Measurements from ENCODE around the gene DBH.

DNA sequence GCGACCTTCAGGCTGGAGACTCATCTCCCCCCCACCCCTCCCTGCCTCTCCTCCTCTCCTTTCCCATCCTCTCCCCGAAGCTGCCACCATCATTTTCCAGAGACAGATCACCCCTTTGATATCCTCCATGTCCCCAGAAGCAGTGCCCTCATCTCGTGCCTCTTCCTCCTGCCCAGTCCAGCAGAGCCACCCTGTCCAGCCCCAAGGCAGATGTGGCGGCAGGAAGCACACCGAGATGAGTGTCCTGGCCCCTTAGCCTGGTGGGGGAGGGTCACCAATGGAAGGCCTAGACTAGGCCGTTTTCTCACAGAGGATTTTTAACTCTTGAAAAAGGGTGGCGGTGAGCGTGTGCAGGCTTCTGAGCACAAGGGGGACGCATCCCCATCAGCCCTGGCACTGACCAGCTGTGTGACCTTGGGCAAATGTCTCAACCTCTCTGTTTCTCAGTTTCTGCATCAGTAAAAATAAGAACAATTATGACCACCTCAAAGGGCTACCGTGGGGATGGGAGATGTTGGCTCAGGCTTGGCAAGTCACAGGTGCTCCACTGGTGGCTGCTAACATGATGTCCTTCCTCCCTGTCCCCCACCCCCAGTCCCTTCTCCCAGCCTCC, 53.1 kb downstream of the DBH start:
- TF ChIP-seq EZH2phosphoT487 (IDR thresholded peaks at IDR 0.05; ENCODE audit: low read length) = no peak
- TF ChIP-seq, protein P1, sequence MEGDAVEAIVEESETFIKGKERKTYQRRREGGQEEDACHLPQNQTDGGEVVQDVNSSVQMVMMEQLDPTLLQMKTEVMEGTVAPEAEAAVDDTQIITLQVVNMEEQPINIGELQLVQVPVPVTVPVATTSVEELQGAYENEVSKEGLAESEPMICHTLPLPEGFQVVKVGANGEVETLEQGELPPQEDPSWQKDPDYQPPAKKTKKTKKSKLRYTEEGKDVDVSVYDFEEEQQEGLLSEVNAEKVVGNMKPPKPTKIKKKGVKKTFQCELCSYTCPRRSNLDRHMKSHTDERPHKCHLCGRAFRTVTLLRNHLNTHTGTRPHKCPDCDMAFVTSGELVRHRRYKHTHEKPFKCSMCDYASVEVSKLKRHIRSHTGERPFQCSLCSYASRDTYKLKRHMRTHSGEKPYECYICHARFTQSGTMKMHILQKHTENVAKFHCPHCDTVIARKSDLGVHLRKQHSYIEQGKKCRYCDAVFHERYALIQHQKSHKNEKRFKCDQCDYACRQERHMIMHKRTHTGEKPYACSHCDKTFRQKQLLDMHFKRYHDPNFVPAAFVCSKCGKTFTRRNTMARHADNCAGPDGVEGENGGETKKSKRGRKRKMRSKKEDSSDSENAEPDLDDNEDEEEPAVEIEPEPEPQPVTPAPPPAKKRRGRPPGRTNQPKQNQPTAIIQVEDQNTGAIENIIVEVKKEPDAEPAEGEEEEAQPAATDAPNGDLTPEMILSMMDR (IDR thresholded peaks at IDR 0.05; ENCODE audit: low read length) = no peak
